H1 (cell line): Measurements from ENCODE around the gene PGM3. TPM values are rescaled to one million over a fixed set of nuclear protein-coding genes. Genes with fewer than 3 reads are reported as not detected.

Source experiments
- RAD21 ChIP-seq, 2 experiments: IDR thresholded peaks in 1 of 2; conservative IDR thresholded peaks in 1 of 2; 2 replicates each; pipeline ENCODE4 v1.6.1; 2011; ENCODE audit warnings: low read depth in 2 of 2, low read length in 2 of 2, improper control_type of control experiment in 1 of 2, inconsistent platforms in 1 of 2, mild to moderate bottlenecking in 1 of 2, moderate library complexity in 1 of 2
- polyA plus RNA-seq, 7 experiments: library from polyadenylated mRNA; depleted of rRNA in 3 of 7; stranded (reverse) in 5 of 7; unstranded in 2 of 7; fragments of >200 nt in 5 of 7; fragments of 200-250 nt in 2 of 7; gene quantifications; 1 replicate in 5 of 7; 2 replicates in 1 of 7; 4 replicates in 1 of 7; pipeline versions ENCODE4 v1.2.1 to v1.2.3, GENCODE V29; 2011 to 2013; ENCODE audit warnings: missing spikeins in 2 of 7, mixed read lengths in 2 of 7
- total RNA-seq: library from RNA; stranded (reverse); fragmentation: NEBNext Ultra II Directional; extraction: Animal tissue kit (Norgen Biotek cat#: 25700); gene quantifications from 2 replicates; pipeline ENCODE4 v1.2.1, GENCODE V29; 2021

The PGM3 gene
- total and polyA plus RNA-seq, 2 of the 8 experiments (the other 6 are each of a cell fraction or from before 2014, with no cell fraction given): 14.5 to 60.5 TPM

GRCh38 chr6:83132121-83132520 lies 60.9 kb downstream of the PGM3 start (continued):
- no peak for TF ChIP-seq RAD21 (IDR thresholded peaks at IDR 0.05 in 1 of 2, conservative IDR thresholded peaks at IDR 0.05 in 1 of 2; ENCODE audit: low read depth in 2 of 2, low read length in 2 of 2)
